HepG2 (cell line): ENCODE data around the gene CSNK1D. TPM values are rescaled to one million over a fixed set of nuclear protein-coding genes. Genes with fewer than 3 reads are reported as not detected.

ENCODE experiments used
- HES4 ChIP-seq: sonication (generic); formaldehyde crosslinking; IDR thresholded peaks from 2 replicates; pipeline ENCODE4 v1.9.0; 2021; ENCODE audit warnings: mild to moderate bottlenecking, missing genetic modification reagents, borderline replicate concordance
- KDM5B ChIP-seq: sonication (generic); formaldehyde crosslinking; IDR thresholded peaks from 2 replicates; pipeline ENCODE4 v1.4.0; 2020; ENCODE audit warnings: missing genetic modification reagents, mild to moderate bottlenecking, borderline replicate concordance
- MIXL1 ChIP-seq: IDR thresholded peaks from 2 replicates; pipeline ENCODE4 v1.6.1; 2016
- POLR2AphosphoS5 ChIP-seq: IDR thresholded peaks from 2 replicates; pipeline ENCODE4 v1.6.1; 2012; ENCODE audit warnings: low read depth, low read length
- RARA ChIP-seq: IDR thresholded peaks from 2 replicates; pipeline ENCODE4 v1.6.1; 2016; ENCODE audit warnings: missing genetic modification reagents, missing compliant biosample characterization
- SMARCC2 ChIP-seq: fragments of 450-650 bp; IDR thresholded peaks from 2 replicates; pipeline ENCODE4 v1.6.1; 2017; ENCODE audit warnings: antibody characterized with exemption, mild to moderate bottlenecking
- SP2 ChIP-seq: sonication (generic); formaldehyde crosslinking; IDR thresholded peaks from 2 replicates; pipeline ENCODE4 v1.5.1; 2020; ENCODE audit warnings: mild to moderate bottlenecking, missing genetic modification reagents
- ZNF20 ChIP-seq: sonication (generic); formaldehyde crosslinking; IDR thresholded peaks from 2 replicates; pipeline ENCODE4 v1.4.0; 2020; ENCODE audit warnings: mild to moderate bottlenecking, moderate library complexity, missing genetic modification reagents
- ZNF235 ChIP-seq: sonication (generic); formaldehyde crosslinking; IDR thresholded peaks from 2 replicates; pipeline ENCODE4 v1.8.1; 2023; ENCODE audit warnings: mild to moderate bottlenecking, missing genetic modification reagents, borderline replicate concordance
- ZNF253 ChIP-seq: sonication (generic); formaldehyde crosslinking; IDR thresholded peaks from 2 replicates; pipeline ENCODE4 v1.8.0; 2022; ENCODE audit warnings: mild to moderate bottlenecking, missing genetic modification reagents, borderline replicate concordance
- ZNF703 ChIP-seq: sonication (generic); formaldehyde crosslinking; IDR thresholded peaks from 2 replicates; pipeline ENCODE4 v1.5.1; 2020; ENCODE audit warnings: missing genetic modification reagents, mild to moderate bottlenecking, moderate library complexity, borderline replicate concordance
- ZNF761 ChIP-seq: sonication (generic); formaldehyde crosslinking; conservative IDR thresholded peaks from 2 replicates; pipeline ENCODE4 v1.4.0; 2020; ENCODE audit warnings: mild to moderate bottlenecking, missing genetic modification reagents
- polyA plus RNA-seq, 8 experiments: library from polyadenylated mRNA; depleted of rRNA in 3 of 8; stranded (reverse) in 7 of 8; unstranded in 1 of 8; fragments of >200 nt; fragmentation: Illumina TruSeq in 4 of 8; extraction: Trizol in 4 of 8; gene quantifications; 2 replicates each; pipeline versions ENCODE4 v1.2.1 to v1.2.3, GENCODE V29; 2011 to 2016; ENCODE audit warnings: low read depth in 4 of 8, missing spikeins in 1 of 8, mixed read lengths in 1 of 8; ENCODE audit not compliant: insufficient read depth in 1 of 8
- total RNA-seq, 5 experiments: library from RNA; depleted of rRNA; stranded (reverse); fragments of >200 nt; fragmentation: Illumina TruSeq; extraction: Trizol; gene quantifications; 2 replicates each; pipeline ENCODE4 v1.2.3, GENCODE V29; 2016; ENCODE audit warnings: low read depth in 1 of 5
- TF ChIP-seq, protein P1 (sequence below), 2 experiments: fragments of 450-650 bp in 1 of 2; sonication (generic) in 1 of 2; formaldehyde crosslinking in 1 of 2; IDR thresholded peaks; 2 replicates each; pipeline versions ENCODE4 v1.6.1 to v1.8.0; 2016 to 2022; ENCODE audit warnings: antibody characterized with exemption in 1 of 2, mild to moderate bottlenecking in 1 of 2, missing genetic modification reagents in 1 of 2
- TF ChIP-seq, protein P2 (sequence below): sonication (generic); formaldehyde crosslinking; IDR thresholded peaks from 2 replicates; pipeline ENCODE4 v1.4.0; 2020; ENCODE audit warnings: mild to moderate bottlenecking, low read depth, missing genetic modification reagents
- TF ChIP-seq, protein P3 (sequence below): sonication (generic); formaldehyde crosslinking; IDR thresholded peaks from 2 replicates; pipeline ENCODE4 v1.4.0; 2020; ENCODE audit warnings: missing genetic modification reagents
- TF ChIP-seq, protein P4 (sequence below): sonication (generic); formaldehyde crosslinking; IDR thresholded peaks from 2 replicates; pipeline ENCODE4 v1.8.0; 2022; ENCODE audit warnings: missing genetic modification reagents, mild to moderate bottlenecking, inconsistent platforms, borderline replicate concordance

Gene CSNK1D
- total and polyA plus RNA-seq, 2 of the 13 experiments (the other 11 are each of a cell fraction or from before 2014, with no cell fraction given) = 31.5 to 128 TPM

DNA sequence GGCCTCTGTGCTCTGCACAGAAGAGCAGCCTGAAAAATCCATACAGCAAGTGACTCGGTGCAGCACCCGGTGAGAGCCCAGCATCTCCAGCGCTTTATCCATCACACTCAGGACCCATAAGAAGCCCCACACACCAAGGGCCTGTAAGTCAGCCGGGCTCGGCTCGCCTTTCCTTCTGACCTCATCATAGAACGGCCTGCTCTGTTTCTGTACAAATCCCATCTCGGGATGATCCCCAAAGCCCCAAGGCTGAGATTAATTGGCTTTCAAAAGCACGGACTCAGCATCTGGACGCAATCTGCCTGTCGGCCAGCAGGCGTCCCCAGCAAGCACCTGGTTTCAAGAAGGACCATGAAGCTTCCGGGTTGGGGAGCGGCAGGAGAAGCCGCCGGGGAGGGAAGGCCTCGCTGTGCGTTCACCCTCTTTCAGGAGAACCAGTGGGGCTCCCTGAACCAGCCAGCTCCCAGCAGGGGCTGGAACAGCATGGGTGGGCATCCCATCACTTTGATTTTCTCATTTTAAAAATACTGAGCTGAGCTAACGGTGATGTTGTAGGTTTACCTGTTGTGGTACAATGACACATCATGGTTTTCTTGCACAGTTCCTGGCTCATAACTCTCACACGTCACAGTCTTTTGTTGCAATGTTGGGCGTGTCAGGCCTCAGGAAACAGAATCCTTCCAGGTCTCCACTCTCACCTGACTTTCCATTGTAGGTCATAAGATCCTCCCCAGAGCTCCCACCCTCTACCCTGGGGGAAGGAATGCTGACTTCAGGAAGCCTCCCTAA is 67.6 kb downstream of the CSNK1D start (continued):
- TF ChIP-seq ZNF235 (no peak), KDM5B (CRISPR knock-in tag) (no peak), HES4 (CRISPR knock-in tag) (no peak), ZNF761 (CRISPR knock-in tag) (no peak), ZNF253 (CRISPR knock-in tag) (no peak), RARA (CRISPR knock-in tag) (0 out of 2 replicates have a peak, but pooled peaks have one; percentile 19), SP2 (CRISPR knock-in tag) (no peak), MIXL1 (peak; percentile 78), POLR2AphosphoS5 (peak; percentile 58), ZNF703 (CRISPR knock-in tag) (no peak), SMARCC2 (no peak), ZNF20 (CRISPR knock-in tag) (no peak)
- TF ChIP-seq, protein P1, sequence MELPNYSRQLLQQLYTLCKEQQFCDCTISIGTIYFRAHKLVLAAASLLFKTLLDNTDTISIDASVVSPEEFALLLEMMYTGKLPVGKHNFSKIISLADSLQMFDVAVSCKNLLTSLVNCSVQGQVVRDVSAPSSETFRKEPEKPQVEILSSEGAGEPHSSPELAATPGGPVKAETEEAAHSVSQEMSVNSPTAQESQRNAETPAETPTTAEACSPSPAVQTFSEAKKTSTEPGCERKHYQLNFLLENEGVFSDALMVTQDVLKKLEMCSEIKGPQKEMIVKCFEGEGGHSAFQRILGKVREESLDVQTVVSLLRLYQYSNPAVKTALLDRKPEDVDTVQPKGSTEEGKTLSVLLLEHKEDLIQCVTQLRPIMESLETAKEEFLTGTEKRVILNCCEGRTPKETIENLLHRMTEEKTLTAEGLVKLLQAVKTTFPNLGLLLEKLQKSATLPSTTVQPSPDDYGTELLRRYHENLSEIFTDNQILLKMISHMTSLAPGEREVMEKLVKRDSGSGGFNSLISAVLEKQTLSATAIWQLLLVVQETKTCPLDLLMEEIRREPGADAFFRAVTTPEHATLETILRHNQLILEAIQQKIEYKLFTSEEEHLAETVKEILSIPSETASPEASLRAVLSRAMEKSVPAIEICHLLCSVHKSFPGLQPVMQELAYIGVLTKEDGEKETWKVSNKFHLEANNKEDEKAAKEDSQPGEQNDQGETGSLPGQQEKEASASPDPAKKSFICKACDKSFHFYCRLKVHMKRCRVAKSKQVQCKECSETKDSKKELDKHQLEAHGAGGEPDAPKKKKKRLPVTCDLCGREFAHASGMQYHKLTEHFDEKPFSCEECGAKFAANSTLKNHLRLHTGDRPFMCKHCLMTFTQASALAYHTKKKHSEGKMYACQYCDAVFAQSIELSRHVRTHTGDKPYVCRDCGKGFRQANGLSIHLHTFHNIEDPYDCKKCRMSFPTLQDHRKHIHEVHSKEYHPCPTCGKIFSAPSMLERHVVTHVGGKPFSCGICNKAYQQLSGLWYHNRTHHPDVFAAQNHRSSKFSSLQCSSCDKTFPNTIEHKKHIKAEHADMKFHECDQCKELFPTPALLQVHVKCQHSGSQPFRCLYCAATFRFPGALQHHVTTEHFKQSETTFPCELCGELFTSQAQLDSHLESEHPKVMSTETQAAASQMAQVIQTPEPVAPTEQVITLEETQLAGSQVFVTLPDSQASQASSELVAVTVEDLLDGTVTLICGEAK (IDR thresholded peaks at IDR 0.05) = no peak
- TF ChIP-seq, protein P1 (CRISPR knock-in tag; IDR thresholded peaks at IDR 0.05) = 0 out of 2 replicates have a peak, but pooled peaks have one; percentile 18
- TF ChIP-seq, protein P2, sequence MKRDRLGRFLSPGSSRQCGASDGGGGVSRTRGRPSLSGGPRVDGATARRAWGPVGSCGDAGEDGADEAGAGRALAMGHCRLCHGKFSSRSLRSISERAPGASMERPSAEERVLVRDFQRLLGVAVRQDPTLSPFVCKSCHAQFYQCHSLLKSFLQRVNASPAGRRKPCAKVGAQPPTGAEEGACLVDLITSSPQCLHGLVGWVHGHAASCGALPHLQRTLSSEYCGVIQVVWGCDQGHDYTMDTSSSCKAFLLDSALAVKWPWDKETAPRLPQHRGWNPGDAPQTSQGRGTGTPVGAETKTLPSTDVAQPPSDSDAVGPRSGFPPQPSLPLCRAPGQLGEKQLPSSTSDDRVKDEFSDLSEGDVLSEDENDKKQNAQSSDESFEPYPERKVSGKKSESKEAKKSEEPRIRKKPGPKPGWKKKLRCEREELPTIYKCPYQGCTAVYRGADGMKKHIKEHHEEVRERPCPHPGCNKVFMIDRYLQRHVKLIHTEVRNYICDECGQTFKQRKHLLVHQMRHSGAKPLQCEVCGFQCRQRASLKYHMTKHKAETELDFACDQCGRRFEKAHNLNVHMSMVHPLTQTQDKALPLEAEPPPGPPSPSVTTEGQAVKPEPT (CRISPR knock-in tag) = no peak
- TF ChIP-seq, protein P3, sequence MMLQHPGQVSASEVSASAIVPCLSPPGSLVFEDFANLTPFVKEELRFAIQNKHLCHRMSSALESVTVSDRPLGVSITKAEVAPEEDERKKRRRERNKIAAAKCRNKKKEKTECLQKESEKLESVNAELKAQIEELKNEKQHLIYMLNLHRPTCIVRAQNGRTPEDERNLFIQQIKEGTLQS (CRISPR knock-in tag) = no peak
- TF ChIP-seq, protein P4, sequence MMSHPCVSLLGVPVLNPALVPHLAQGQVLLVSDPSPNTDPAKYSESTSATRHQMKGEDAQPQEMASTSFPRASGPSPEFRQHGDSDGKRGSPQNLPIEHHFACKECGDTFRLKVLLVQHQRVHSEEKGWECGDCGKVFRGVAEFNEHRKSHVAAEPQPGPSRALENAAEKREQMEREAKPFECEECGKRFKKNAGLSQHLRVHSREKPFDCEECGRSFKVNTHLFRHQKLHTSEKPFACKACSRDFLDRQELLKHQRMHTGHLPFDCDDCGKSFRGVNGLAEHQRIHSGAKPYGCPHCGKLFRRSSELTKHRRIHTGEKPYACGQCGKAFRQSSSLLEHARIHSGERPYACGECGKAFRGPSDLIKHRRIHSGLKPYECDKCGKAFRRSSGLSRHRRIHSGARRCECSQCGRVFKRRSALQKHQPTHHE (CRISPR knock-in tag) = no peak; the same call in 1 of the 2 replicates
